HepG2 (cell line): ENCODE results near the gene BPIFB4. TPM values are rescaled to one million over a fixed set of nuclear protein-coding genes. Genes with fewer than 3 reads are reported as not detected.

Source experiments
- ARNT ChIP-seq: fragments of 450-650 bp; IDR thresholded peaks from 2 replicates; pipeline ENCODE4 v1.6.1; 2017
- ELF4 ChIP-seq: sonication (generic); formaldehyde crosslinking; IDR thresholded peaks from 2 replicates; pipeline ENCODE4 v1.5.0; 2020; ENCODE audit warnings: missing genetic modification reagents, mild to moderate bottlenecking, moderate library complexity, borderline replicate concordance
- ESRRA ChIP-seq: sonication (generic); formaldehyde crosslinking; IDR thresholded peaks from 2 replicates; pipeline ENCODE4 v1.5.1; 2020; ENCODE audit warnings: mild to moderate bottlenecking, low read depth, missing genetic modification reagents
- HNF1A ChIP-seq, 2 experiments: sonication (generic) in 1 of 2; formaldehyde crosslinking in 1 of 2; IDR thresholded peaks; 2 replicates each; pipeline versions ENCODE4 v1.4.0 to v1.6.1; 2016 to 2020; ENCODE audit warnings: borderline replicate concordance in 1 of 2, low read depth in 1 of 2, mild to moderate bottlenecking in 1 of 2, missing genetic modification reagents in 1 of 2
- IKZF4 ChIP-seq: sonication (generic); formaldehyde crosslinking; IDR thresholded peaks from 2 replicates; pipeline ENCODE4 v1.5.1; 2020; ENCODE audit warnings: borderline replicate concordance, mild to moderate bottlenecking, low read depth, missing genetic modification reagents; ENCODE audit errors: not compliant biosample characterization
- ISL2 ChIP-seq: sonication (generic); formaldehyde crosslinking; IDR thresholded peaks from 2 replicates; pipeline ENCODE4 v1.5.0; 2020; ENCODE audit warnings: missing genetic modification reagents
- NFYB ChIP-seq: sonication (generic); formaldehyde crosslinking; IDR thresholded peaks from 2 replicates; pipeline ENCODE4 v1.4.0; 2020; ENCODE audit warnings: missing genetic modification reagents
- SOX13 ChIP-seq, 3 experiments: fragments of 450-650 bp in 1 of 3; sonication (generic) in 1 of 3; formaldehyde crosslinking in 1 of 3; IDR thresholded peaks in 2 of 3; conservative IDR thresholded peaks in 1 of 3; 2 replicates each; pipeline versions ENCODE4 v1.5.0 to v1.6.1; 2016 to 2020; ENCODE audit warnings: antibody characterized with exemption in 1 of 3, mild to moderate bottlenecking in 1 of 3, missing compliant biosample characterization in 1 of 3, missing genetic modification reagents in 1 of 3, moderate library complexity in 1 of 3
- TFAP4 ChIP-seq: sonication (generic); IDR thresholded peaks from 2 replicates; pipeline ENCODE4 v1.6.1; 2016; ENCODE audit warnings: low read depth, borderline replicate concordance
- TFE3 ChIP-seq: IDR thresholded peaks from 2 replicates; pipeline ENCODE4 v1.6.1; 2016
- THYN1 ChIP-seq: sonication (generic); formaldehyde crosslinking; IDR thresholded peaks from 2 replicates; pipeline ENCODE4 v1.8.1; 2023; ENCODE audit warnings: low read depth, mild to moderate bottlenecking, moderate library complexity, missing genetic modification reagents, borderline replicate concordance
- TSC22D2 ChIP-seq: sonication (generic); formaldehyde crosslinking; IDR thresholded peaks from 2 replicates; pipeline ENCODE4 v1.5.1; 2020; ENCODE audit warnings: missing genetic modification reagents, mild to moderate bottlenecking, borderline replicate concordance
- ZBTB34 ChIP-seq: sonication (generic); formaldehyde crosslinking; IDR thresholded peaks from 2 replicates; pipeline ENCODE4 v1.8.0; 2022; ENCODE audit warnings: mild to moderate bottlenecking, missing genetic modification reagents
- ZFY ChIP-seq: sonication (generic); formaldehyde crosslinking; IDR thresholded peaks from 2 replicates; pipeline ENCODE4 v1.4.0; 2020; ENCODE audit warnings: missing genetic modification reagents
- ZNF253 ChIP-seq: sonication (generic); formaldehyde crosslinking; IDR thresholded peaks from 2 replicates; pipeline ENCODE4 v1.8.0; 2022; ENCODE audit warnings: mild to moderate bottlenecking, missing genetic modification reagents, borderline replicate concordance
- ZNF580 ChIP-seq: IDR thresholded peaks from 2 replicates; pipeline ENCODE4 v1.6.1; 2016; ENCODE audit warnings: low read depth, borderline replicate concordance
- ZSCAN5A ChIP-seq: sonication (generic); formaldehyde crosslinking; IDR thresholded peaks from 2 replicates; pipeline ENCODE4 v1.8.0; 2022; ENCODE audit warnings: mild to moderate bottlenecking, missing genetic modification reagents, borderline replicate concordance
- polyA plus RNA-seq, 8 experiments: library from polyadenylated mRNA; depleted of rRNA in 3 of 8; stranded (reverse) in 7 of 8; unstranded in 1 of 8; fragments of >200 nt; fragmentation: Illumina TruSeq in 4 of 8; extraction: Trizol in 4 of 8; gene quantifications; 2 replicates each; pipeline versions ENCODE4 v1.2.1 to v1.2.3, GENCODE V29; 2011 to 2016; ENCODE audit warnings: low read depth in 4 of 8, missing spikeins in 1 of 8, mixed read lengths in 1 of 8; ENCODE audit not compliant: insufficient read depth in 1 of 8
- total RNA-seq, 5 experiments: library from RNA; depleted of rRNA; stranded (reverse); fragments of >200 nt; fragmentation: Illumina TruSeq; extraction: Trizol; gene quantifications; 2 replicates each; pipeline ENCODE4 v1.2.3, GENCODE V29; 2016; ENCODE audit warnings: low read depth in 1 of 5

The BPIFB4 gene
- total and polyA plus RNA-seq, 2 of the 13 experiments (the other 11 are each of a cell fraction or from before 2014, with no cell fraction given), result 0.09 TPM; not detected in 1

GRCh38 chr20:33127422-33128097 is 48.1 kb downstream of the BPIFB4 start (continued):
- TF ChIP-seq ZNF253 (CRISPR knock-in tag) (no peak), ZNF580 (CRISPR knock-in tag) (no peak), ZSCAN5A (no peak), SOX13 (IDR thresholded peaks at IDR 0.05) (0 out of 2 replicates have a peak, but pooled peaks have one; percentile 46), SOX13 (CRISPR knock-in tag; conservative IDR thresholded peaks at IDR 0.05 in 1 of 2, IDR thresholded peaks at IDR 0.05 in 1 of 2) (peak in 1 of 2 experiments; percentile 90; a peak in 2 of 4 replicates), ARNT (no peak), ESRRA (no peak), ZFY (CRISPR knock-in tag) (no peak), TFAP4 (peak; percentile 51; the same call in 1 of the 2 replicates), ZBTB34 (peak; percentile 89), TSC22D2 (no peak), ISL2 (CRISPR knock-in tag) (peak; percentile 90), HNF1A (IDR thresholded peaks at IDR 0.05; ENCODE audit: low read depth) (no peak), HNF1A (CRISPR knock-in tag; IDR thresholded peaks at IDR 0.05; ENCODE audit: borderline replicate concordance) (peak; percentile 68; the same call in 1 of the 2 replicates), TFE3 (CRISPR knock-in tag) (peak; percentile 98), IKZF4 (CRISPR knock-in tag) (no peak), NFYB (no peak), THYN1 (CRISPR knock-in tag) (no peak), ELF4 (CRISPR knock-in tag) (no peak)
